Right renal pelvis (tissue), 4 donors: ENCODE measurements around the gene TMEM106C. TPM values are rescaled to one million over a fixed set of nuclear protein-coding genes. Genes with fewer than 3 reads are reported as not detected.

Experiments
- DNase-seq, 4 donors: peaks; one replicate each; pipeline ENCODE4 v3.0.0-alpha.2; 2013; ENCODE audit warnings: low read depth in 4 of 4, low spot score in 3 of 4, missing footprints in 1 of 4
- polyA plus RNA-seq, 4 donors: library from polyadenylated mRNA; unstranded; fragments of 120-200 nt; gene quantifications; one replicate each; pipeline ENCODE4 v1.2.1, GENCODE V29; 2013; ENCODE audit not compliant: insufficient read length in 4 of 4

Gene TMEM106C
- polyA plus RNA-seq, 4 donors: 122 to 138 (median 132) TPM

GRCh38 chr12:47979166-47979565 is 15.8 kb downstream of the TMEM106C start:
- DNase-seq: no peak

- DNase-seq: no peak
These were observed 16.3 kb downstream of the TMEM106C start for GRCh38 chr12:47979686-47980085.

GRCh38 chr12:47980197-47980596 is 16.8 kb downstream of the TMEM106C start:
- DNase-seq: no peak

- no peak for DNase-seq
These were observed 17.5 kb downstream of the TMEM106C start for GRCh38 chr12:47980779-47981495.

- no peak for DNase-seq
These were observed 18.3 kb downstream of the TMEM106C start for GRCh38 chr12:47981496-47982260.

GRCh38 chr12:47982311-47982710 is 18.9 kb downstream of the TMEM106C start:
- no peak for DNase-seq

GRCh38 chr12:47982770-47983169 is 19.4 kb downstream of the TMEM106C start:
- no peak for DNase-seq

GRCh38 chr12:47983541-47984115 is 20.2 kb downstream of the TMEM106C start:
- DNase-seq: no peak

GRCh38 chr12:47984331-47984801 is 21.0 kb downstream of the TMEM106C start:
- DNase-seq: no peak

- no peak for DNase-seq
These were observed 22.3 kb downstream of the TMEM106C start for GRCh38 chr12:47985596-47986290.

GRCh38 chr12:47986291-47986660 is 22.9 kb downstream of the TMEM106C start:
- no peak for DNase-seq

- DNase-seq: no peak
These were observed 23.4 kb downstream of the TMEM106C start for GRCh38 chr12:47986832-47987231.

GRCh38 chr12:47987411-47988072 is 24.1 kb downstream of the TMEM106C start:
- DNase-seq: no peak

- DNase-seq: no peak
These were observed 25.0 kb downstream of the TMEM106C start for GRCh38 chr12:47988073-47989022.

- no peak for DNase-seq
These were observed 25.6 kb downstream of the TMEM106C start for GRCh38 chr12:47989023-47989417.

- no peak for DNase-seq
These were observed 26.3 kb downstream of the TMEM106C start for GRCh38 chr12:47989666-47990065.

GRCh38 chr12:47990351-47991105 is 27.1 kb downstream of the TMEM106C start:
- no peak for DNase-seq
